Mucosa of gallbladder (tissue), 1 donor: ENCODE data around the gene PACRG. TPM values are rescaled to one million over a fixed set of nuclear protein-coding genes. Genes with fewer than 3 reads are reported as not detected.

Experiments
- DNase-seq: peaks from one replicate; pipeline ENCODE4 v3.0.0-alpha.2; 2020; ENCODE audit warnings: low spot score
- total RNA-seq: library from RNA; stranded (reverse); gene quantifications from one replicate; pipeline ENCODE4 v1.2.1, GENCODE V29; 2021
- donor health status: DM: no; HTN: no; CAD: no.

PACRG gene
- total RNA-seq, 1 donor from 2014 or later = 3.2 TPM

DNA sequence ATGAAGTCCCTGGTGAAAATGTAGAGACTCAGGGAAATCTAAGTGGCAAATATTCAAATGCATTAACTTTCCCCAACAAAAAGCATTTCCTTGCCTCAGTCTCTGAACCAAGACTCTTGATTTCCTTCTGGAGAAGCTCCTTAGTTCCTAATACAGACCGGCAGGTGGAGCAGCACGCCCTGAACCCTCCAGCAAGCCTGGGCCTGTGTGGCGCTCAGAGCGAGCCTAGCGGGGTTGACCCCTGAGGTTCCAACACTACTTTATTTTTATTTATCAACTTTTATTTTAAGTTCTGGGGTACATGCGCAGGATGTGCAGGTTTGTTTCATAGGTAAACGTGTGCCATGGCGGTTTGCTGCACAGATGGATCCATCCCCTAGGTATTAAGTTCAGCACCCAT is 50.8 kb downstream of the PACRG start:
- no peak for DNase-seq

DNA sequence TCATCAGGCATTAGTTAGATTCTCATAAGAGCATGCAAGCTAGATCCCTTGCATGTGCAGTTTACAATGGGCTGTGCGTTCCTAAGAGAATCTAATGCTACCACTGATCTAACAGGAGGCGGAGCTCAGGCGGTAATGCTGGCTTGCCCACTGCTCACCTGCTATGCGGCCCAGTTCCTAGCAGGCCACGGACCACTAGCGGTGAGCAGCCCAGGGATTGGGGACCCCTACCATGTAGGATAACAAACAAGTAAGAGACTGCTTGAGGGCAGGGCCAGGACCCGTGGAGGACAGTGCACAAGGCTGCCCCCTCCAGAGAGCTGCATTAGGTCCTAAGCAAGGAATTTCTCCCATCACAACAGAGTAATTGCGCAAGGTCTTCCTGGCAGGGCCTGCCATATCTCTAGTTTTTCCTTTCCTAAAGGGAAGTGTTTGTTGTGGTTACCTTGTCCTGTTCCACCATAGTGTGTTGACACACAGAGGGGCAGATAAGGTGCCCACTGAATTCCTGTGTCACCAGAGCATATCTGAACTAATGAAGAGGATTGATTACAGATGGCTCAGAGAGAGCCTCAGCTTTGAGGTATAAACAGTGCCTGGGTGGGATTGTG is 58.0 kb downstream of the PACRG start:
- DNase-seq = no peak

GRCh38 chr6:162798546-162799266 is 70.9 kb downstream of the PACRG start:
- DNase-seq = no peak

DNA sequence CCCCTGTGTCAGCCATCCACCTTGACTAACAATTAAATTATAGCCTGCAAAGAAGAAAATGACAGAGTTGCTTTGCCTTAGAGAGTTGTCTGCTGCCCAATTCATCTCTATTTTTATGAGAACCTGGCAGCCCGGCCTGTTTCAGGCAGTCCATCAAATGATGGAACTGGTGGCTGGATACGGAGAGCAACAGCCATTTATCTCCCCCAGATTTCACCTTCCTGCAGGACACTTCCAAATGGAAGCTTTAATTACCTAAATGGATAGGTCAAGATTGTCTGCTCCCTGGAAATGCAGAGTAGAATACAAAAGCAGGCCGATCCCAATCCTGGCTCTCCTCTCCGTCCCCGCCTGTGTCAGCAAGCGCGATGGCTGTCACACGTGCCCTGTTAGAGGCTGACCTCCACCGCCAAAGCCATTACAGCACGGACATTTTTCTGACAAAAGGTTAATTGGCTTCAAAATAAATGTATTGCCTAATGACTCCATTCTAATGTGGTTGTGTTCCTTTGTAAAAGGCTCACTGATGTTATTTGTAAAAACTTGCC is 86.7 kb downstream of the PACRG start:
- DNase-seq = no peak

GRCh38 chr6:162817196-162817595 is 89.4 kb downstream of the PACRG start:
- DNase-seq = no peak

GRCh38 chr6:162819284-162819683 is 91.5 kb downstream of the PACRG start:
- DNase-seq = no peak

DNA sequence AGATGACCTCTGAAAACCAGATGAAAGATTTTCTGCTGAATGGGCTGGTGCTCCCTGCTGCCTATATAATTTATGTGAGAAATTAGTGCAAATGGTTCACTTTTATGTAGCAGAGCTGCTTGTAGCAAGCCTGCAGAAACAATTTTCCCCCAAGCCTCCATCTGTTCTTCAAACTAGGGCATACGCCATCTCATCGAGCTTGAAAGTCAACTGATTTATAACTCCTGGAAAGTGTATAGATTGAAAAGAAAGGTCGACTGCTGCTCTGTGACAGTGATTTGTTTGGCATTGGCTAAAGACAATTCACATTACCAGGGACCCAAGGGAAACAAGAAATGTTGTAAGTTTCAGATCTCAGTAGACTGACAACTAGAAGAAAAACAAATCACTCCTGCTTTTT is 93.3 kb downstream of the PACRG start:
- no peak for DNase-seq

- no peak for DNase-seq
These were observed 97.8 kb downstream of the PACRG start for GRCh38 chr6:162825597-162825996.

GRCh38 chr6:162829013-162829742 is 101.4 kb downstream of the PACRG start:
- no peak for DNase-seq

DNA sequence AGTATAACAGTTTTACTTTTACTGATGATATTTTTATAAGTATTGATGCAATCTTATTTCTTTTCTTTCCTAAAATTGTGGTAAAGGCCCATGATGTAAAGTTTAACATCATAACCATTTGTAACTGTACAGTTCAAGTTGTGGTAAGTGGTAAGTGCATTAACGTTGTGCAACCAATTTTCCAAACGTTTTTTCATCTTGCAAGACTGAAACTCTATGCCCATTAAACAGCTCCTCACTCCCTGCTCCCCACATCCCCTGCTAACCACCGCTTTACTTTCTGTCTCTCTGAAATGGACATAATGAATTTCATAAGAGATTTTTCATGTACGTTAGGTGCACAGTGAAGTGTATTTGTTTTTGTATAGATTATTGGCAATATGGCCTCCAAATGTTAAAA is 106.0 kb downstream of the PACRG start:
- no peak for DNase-seq

- no peak for DNase-seq
These were observed 118.2 kb downstream of the PACRG start for GRCh38 chr6:162845972-162846371.

DNA sequence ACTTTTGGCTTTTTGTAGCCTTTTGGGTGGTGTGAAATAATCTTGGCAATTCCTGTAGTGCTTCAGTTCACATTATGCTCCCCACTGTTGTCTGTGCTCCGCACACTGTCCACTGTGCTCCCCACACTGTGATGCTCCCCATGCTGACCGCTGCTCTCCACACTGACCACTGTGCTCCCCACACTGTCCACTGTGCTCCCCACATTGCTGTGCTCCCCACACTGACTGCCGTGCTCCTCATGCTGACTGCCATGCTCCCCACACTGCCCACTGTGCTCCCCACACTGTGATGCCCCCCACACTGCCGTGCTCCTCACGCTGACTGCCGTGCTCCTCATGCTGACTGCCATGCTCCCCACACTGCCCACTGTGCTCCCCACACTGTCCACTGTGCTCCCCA is 118.9 kb downstream of the PACRG start:
- no peak for DNase-seq

DNA sequence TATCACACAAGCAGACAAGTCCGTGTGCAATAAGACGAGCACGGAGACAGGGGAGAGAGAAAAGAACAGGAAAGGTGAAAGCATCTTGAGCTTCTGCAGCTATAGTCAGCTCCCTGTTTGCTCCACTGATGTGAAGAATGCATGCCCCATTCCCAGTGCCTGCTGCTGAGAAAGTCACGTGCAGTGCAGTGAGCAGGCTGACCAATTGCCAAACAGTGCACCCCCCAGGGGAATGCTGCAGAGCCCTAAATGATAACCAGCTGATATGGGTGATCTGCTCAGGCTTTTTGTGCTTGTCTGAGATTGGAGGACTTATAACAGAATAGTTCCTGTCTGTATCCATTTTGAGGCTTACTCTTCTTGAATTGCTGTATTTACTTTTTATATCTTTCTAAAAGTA is 121.5 kb downstream of the PACRG start:
- no peak for DNase-seq

- no peak for DNase-seq
These were observed 124.4 kb downstream of the PACRG start for GRCh38 chr6:162852192-162852591.

- DNase-seq = no peak
These were observed 125.2 kb downstream of the PACRG start for GRCh38 chr6:162852840-162853577.

- DNase-seq = no peak
These were observed 126.5 kb downstream of the PACRG start for GRCh38 chr6:162854228-162854627.

GRCh38 chr6:162854734-162855191 is 127.0 kb downstream of the PACRG start:
- DNase-seq = no peak

DNA sequence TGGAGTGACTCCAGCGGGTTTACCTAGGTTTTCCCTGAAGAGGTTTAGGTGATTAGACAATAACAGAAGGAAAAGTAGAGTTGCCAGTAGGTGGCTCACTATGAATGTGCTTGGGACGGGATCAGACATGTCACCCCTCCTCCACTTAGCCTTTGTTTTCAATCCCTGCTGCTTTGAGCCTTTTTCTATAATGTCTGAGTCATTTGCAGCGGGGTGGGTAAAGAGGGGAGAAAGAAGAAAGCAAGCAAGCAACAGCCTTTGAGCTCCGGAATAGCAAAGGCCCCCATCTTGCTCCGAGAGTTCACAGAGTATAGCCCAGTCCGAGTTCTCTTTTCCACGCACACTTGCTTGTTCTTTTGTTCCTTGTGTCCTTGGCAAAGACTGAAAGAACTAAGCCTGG is 129.1 kb downstream of the PACRG start:
- DNase-seq = peak; percentile 27

- DNase-seq = no peak
These were observed 129.6 kb downstream of the PACRG start for GRCh38 chr6:162857326-162857725.

- no peak for DNase-seq
These were observed 134.7 kb downstream of the PACRG start for GRCh38 chr6:162862462-162862861.

GRCh38 chr6:162862941-162863340 is 135.2 kb downstream of the PACRG start:
- DNase-seq = no peak

GRCh38 chr6:162863821-162864220 is 136.0 kb downstream of the PACRG start:
- DNase-seq = no peak
